ENCODE results near the gene GNG7.

- TF ChIP-seq POLR2A (IDR thresholded peaks at IDR 0.05; ENCODE audit: low read depth, low read length) = no peak
- no peak for TF ChIP-seq POLR2AphosphoS5 (IDR thresholded peaks at IDR 0.05; ENCODE audit: low read depth, low read length)
Measured at GRCh38 chr19:2575734-2576481, 126.6 kb downstream of the GNG7 start.
